HG02798 (cell line): Measurements from ENCODE around the gene EPHB1.
"Not testable (repeated sequence)": the region's sequence is repeated elsewhere in the genome, so short reads cannot be mapped to it uniquely, and the experiment has no call there.

Experiments
- ATAC-seq: cut with Tn5 transposase; IDR thresholded peaks from one replicate; pipeline ENCODE4 v1.9.1; 2021; ENCODE audit warnings: mild to moderate bottlenecking; ENCODE audit not compliant: unreplicated experiment, poor library complexity

EPHB1 gene

DNA sequence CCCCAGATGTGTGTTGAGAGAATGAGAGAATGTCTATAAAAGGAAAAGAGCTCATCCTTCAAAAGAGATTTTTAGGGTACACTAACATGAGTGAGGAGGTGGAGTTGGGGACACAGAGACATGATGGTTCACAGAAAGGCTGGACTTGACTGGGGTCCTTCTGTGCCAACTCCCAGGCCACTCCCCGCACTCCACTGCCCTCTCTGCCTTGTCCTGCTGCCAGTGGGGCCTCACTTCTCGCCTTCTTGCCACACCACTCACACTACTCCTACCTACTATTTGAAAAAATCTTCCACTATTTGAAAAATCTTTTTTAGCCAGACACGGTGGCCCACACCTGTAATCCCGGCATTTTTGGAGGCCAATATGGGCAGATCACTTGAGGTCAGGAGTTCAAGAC lies 298.1 kb downstream of the EPHB1 start:
- ATAC-seq: no peak

DNA sequence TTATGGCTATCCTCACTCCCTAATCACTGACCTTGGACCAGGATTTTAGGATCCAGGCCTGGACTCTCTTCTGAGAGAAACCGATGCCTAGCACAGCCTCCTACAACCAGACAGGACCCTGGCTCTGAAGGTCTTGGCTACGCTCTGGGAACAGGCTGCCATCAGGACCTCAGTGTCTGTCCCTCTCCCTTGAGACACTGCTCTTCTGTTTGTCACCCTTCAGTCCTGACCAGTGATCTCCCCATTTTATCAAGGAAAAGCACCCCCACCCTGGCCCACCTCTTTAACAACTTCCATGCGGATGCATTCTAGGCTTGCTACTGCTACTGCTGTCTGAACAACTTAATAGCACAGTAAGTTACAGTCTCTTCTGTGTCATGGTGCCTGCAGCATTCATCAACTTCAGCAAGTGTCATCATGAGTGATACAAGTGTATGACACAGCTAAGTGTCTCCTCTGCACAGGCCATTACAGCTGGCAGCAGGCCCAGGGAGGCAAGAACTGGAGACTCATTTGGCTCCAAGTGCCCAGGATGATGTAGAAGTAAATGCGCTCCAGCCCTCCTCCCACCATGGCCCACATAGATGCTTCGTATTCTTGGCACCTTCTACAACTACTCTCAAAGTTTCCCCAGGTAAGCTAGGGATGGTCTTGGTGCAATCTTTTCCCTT lies 302.4 kb downstream of the EPHB1 start:
- no peak for ATAC-seq

DNA sequence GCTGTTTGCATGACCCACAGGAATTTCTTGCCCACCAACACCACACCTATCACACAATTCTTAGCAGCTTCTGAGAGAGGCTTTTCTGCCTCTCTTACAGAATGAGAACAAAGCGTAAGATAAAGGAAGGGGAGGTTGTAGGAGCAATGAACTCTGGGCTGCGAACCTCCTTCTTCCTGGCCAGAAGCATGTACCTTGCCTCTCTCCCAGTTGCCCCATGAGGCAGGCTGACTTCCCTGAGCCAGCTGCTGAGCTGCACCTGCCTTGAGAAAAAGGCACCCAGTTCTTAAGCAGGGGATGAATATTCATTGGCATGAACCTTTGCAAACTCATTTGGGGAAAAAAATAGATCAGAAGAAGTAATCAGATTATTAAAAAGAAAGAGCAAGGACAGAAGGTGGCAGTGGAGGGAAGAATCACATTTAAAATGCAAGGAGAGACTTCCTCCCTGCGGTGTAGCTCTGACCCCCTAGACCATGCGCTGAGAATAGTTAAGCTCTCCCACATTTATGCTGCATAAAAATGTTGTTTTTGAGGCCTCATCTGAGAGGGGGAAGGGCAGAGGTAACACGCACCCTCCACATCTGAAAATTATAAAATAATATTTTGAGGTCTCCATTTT lies 304.8 kb downstream of the EPHB1 start:
- no peak for ATAC-seq

DNA sequence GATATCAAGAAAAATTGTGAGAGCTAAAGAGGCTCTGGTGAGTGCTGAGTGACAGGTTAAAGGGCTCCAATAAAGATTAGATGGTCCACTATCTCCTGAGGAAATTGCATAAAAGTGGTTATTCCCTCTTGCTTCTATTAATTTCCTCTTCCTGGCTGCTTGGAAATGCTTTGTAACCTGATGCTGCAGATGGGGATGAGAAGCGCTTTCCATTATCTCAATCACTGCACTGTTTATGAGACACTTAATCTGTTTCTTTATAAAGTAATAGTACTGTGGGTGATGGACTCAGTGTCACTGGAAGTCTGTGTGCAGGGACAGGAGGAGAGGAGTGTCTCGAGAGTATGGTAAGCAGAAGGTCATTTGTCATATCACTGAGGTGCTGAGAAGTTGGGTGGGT lies 305.3 kb downstream of the EPHB1 start:
- no peak for ATAC-seq

DNA sequence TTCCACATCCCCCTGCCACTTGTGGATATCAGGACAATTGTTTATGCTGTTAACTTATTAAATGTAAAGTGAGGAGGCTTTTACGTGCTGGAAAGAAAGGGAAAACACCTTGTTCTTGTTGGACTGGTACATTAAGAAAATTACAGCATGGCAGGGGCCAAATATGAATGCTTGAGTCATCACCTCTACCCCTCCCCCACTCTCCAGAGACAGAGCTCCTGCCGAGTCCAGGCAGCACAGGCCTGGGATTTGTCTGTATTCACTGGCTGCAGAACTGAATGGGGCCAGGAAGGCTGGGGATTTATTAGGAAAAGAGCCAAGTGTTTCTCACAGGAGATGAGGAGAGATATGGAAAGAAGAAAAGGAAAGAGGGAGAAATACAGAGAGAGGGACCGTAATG lies 308.9 kb downstream of the EPHB1 start:
- ATAC-seq: no peak

DNA sequence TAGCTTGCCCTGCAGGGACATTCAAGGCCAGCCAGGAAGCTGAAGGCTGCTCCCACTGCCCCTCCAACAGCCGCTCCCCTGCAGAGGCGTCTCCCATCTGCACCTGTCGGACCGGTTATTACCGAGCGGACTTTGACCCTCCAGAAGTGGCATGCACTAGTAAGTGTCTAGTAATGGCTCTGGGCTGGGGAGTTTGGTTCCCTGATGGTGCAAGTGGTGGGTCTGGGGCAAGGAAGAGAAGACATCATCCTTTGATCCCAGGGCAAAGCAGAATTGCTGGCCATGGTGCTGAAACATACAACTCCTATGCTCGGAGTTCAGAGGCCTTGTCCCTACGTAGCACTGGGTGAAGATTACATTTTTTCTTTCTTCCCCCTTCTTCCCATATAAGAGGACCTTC lies 311.4 kb downstream of the EPHB1 start:
- no peak for ATAC-seq

DNA sequence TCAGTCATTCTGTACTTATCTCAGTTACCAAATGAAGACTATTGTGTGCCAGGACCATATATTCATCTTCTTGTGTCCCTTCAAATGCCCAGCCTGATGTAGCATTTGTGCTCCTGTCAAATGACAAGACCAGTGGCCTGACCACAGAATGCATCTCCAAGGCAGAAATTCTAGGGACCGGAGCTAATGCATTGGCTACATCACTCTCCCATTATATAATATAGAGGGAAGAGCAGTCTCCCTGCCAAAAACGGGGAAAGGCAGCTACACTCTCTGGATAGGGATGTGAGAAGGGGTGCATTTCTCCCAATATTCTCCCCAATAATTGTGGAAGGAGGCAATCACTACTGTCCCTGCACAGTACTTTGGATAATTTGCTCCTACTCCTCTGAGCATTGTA lies 312.0 kb downstream of the EPHB1 start:
- no peak for ATAC-seq

DNA sequence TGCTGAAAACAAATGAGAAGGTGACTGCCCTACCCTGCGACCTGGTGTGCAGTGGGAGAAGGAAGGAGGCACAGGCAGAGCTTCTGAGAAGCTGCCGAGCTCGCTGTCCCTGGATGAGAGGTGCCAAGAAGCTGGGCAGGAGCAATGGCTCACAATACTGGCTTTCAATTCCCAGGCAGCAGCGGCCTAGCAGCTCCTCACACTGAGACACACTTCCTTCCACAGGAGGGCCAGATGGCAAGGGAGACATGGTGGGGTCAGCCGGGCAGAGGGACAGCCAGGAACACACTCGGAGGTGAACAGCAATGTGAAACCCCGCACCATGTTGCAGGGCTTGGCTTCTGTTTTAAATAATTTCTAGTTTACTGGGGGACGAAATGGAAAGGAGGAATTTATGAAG lies 314.6 kb downstream of the EPHB1 start:
- no peak for ATAC-seq

DNA sequence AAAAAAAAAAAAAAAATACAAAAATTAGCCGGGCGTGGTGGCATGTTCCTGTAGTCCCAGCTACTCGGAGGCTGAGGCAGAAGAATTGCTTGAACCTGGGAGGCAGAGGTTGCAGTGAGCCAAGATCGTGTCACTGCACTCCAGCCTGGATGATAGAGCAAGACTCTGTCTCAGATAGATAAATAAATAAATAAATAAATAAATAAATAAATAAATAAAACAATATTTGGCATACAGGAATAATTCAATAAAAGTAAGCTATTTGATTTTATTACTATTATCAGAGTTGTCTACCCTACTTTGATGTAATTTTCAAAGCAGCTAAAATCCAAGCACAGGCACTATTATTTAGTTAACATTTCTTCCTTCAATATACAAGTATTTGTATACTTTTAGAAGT lies 319.5 kb downstream of the EPHB1 start:
- not testable (repeated sequence) for ATAC-seq

DNA sequence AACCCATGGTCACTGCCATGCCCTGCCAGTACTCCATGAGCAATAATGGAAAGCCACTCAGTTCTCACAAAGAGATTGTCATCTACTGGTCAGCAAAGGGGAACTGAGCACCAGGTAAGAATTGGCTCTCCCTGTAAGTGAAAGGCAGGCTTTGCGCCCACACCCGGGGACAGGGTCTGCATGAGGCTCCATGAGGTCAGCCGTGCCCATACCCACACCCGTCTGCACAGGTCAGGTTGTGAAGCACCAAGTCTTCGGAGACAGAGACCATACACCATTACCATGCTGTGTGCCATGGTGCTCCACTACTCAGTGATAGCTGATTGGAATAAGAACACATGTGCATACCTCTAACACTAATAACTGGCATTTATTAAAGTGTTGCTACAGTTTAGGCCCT lies 322.9 kb downstream of the EPHB1 start:
- ATAC-seq: no peak

DNA sequence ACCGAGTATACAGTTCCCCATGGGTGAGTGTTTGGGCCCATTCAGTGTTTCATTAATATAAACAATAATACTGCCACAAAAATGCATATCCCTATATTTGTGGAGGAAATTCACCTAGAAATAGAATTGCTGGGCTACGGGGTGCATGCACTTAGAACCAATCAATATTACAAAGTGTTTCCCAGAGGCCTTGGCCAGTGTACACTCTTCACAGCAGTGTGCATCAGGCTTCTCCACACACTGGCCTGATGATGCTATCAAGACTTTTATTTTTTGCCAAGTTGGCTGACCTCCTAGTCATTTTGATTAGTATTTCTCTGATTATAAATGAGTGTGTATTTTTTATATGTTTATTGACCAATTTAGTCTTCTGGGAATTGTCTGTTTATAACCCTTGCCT lies 323.7 kb downstream of the EPHB1 start:
- no peak for ATAC-seq

DNA sequence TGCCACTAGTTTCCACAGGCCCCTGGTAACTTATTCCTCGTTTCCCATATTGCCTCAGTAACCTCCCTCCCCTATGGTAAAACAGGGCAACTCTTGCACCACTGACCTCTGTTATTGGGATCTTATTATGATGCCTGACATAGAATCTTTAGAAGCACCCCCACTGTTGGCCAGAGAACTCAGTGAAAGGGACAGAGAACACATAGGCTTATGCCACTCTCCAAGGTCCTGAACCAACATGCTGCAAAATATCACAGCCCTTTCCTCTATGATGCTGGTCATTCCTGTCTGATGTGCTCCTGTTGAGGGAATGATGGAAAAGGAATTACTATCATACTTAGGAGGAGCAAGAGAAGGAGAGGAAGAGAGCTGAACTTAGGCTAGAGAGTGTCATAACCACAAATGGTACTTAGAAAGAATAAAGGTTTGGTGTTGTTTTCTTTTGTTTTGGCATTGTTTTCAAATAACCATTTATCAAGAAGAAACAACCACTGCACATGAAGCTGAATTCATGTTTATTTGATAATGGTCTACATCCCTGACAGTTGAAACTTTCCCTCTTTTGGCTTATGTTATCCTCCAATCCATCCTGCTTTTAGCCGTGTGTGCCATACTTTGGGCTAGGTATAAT lies 330.2 kb downstream of the EPHB1 start:
- ATAC-seq: no peak

DNA sequence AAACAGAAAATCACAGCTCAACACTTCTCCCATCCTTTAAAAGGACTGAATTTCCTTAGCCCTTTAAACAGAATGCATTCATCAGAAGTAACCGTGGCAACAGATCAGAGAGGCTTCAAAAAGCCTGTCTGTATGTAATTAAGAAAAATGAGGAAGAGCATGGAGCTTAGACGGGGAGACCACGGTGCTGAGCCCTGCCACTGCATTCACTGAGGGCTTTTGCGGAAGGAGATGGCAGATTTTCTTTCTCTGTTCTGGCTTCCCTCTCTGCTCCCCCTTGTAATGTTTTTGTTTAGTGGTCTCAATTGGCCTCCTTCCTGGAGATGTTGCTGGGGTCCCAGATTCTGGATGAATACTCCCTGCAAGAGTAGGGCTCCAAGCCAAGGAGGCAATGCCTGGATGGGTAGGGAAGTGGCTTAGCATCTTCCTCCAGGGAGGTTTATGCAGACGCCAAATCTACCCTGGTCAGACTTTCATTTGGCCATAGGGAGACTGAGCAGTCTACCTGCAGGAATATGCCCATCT lies 332.9 kb downstream of the EPHB1 start:
- ATAC-seq: no peak

DNA sequence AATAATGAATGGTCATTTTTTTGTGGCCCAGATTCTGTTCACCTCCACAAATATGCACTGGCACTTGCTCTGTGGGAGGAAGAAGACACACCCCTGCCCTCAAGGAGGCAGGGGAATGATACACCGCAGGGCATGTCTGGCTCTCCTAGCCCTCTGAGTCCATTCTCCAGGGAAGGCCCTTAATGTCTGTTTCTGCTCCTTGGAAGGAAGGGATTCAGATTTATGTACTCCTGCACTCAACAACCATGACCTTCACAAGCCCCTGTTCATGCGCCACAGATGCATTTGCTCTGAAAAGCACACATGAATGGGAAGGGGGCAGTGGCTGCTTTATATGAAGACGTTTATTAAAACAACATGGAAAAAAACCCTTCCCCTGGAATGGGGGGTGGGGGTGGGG lies 333.8 kb downstream of the EPHB1 start:
- no peak for ATAC-seq

DNA sequence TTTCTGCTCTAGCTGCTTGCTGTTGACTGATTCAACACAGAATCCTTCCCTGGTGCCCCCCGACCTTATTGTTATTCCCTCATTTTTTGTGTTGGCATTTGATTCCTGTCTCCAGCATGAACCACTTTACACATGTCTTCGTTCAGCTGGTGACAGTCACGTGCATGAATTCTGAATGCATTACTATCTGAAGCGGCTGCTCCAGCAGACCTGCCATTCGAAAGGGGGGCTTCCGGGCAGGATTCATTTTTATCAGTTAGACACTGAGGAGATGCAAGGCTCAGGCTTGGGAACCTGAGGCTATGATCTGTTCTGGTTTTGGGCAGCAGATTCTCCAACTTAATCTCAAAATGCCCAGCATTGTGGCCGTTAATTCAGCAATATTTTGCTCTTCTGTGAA lies 336.2 kb downstream of the EPHB1 start:
- no peak for ATAC-seq

DNA sequence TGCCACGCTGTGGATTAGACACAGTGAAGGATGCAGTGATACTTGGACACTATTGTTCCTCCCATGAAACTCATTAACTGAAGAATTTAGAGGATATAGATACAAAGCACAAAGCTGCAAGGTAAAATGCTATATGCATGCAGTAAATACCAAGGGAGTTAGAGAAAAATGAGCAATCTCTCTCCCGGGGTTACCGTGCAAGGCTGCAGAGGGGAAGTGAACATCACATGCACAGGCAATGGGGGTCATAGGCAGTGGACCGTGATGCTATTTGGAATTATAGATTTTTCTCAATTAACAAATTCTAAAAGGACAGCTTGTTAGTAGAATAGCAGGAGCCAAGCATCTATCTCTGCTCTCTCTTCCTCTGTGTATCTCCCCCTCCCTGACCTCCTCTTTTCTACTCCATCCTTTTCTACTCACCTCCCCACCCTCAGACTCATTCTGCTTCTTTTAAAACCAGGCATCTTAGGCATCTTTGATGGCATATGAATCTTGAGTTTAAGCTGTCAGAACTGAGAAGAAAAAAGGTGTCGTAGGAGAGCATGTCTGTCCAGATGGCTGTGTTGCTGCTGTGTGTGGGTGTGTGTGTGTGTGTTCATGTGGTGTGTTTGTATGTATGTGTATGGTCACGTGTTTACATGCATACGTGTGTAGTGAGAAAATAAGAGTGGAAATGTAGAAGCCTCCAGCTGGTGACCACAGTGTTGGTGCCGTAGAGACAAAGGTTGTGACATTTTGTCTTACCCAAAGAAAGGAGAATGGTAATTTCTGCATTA lies 339.0 kb downstream of the EPHB1 start:
- ATAC-seq: no peak

DNA sequence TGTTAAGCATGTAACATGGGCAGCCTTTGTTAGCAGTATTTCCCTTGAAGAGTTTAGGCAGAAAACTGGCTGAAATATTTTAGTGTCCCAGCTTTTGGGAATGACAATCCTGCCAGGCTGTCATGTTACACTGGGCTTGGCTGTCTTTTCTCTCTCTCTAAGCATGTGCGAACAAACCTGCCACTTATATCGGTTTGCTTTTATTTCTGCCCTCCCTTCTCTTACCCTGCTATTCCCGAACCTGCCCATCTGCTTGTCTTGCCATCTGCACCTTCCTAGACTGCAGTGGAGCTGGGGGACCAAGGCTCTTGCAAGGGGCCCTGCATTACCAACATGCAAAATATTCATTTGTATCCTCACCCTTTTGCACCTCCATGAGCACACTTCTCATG lies 339.6 kb downstream of the EPHB1 start:
- no peak for ATAC-seq

DNA sequence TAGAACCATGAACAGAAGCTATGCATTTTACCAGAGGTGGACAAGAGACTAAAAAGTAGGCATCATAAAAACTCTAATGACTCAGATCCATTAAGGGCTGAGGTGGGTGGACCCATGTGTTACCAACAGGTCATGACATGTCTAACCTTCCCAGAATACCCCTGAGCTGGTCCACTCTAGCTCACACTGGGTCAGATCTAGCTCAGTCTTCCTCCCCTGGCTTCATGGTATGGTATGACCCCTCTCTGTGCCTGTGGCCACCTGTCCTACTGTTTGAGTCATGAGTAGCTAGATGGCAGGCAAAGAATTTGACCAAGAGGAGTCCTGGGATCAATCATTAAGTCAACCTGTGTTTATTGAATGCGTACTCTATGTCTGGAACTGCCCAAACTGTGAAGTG lies 340.4 kb downstream of the EPHB1 start:
- ATAC-seq: no peak

DNA sequence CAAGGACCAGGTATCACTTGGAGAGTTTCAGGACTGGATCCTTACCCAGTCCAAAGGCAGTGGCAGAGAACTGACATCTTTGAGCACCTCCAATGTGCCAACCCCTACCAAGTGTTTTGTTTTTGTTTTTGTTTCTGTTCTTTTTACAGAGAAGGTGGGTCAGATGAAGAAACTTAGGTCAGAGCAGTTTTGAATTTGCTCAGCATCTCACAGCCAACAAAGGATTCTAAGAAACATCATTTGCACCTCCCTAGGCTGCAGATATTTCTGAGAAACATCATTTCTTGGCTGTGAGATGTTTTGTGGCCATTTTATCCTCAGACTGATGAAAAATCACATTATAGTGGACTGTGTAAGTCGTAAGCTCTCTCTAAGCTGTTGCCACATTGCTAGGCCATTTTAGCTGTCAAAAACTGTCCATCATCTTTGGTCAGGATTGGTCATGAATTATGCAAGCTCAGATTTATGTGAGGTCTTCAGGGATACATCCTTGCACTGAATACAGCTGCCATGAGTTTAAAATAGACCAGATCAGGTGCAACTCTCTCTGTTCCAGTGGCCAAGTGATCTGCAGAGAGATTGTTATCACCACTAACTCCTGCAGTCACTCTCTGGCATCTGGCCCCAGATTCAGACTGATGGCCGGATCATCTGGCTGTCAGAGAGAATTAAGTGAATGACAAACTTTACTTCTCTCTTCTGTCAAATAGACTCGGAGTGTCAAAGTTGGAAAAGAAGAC lies 341.5 kb downstream of the EPHB1 start:
- no peak for ATAC-seq

DNA sequence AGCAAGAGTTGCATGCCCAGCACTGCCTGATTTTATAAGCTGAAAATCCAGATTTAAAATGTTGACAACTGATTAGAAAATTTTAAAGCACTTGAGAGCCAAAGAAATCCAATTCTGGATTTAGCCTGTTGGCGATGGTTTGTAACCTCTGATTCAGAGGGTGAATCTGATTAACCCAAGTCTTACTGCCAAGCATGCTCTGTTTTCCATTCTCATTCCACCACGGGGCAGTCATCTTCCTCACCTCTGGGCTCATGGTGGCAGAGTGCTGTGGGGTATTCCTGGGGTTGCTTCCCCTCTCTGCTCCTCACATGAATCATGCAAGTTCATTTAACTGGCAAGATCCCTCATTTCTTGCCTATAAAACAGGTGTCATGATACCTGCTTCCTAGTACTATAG lies 342.2 kb downstream of the EPHB1 start:
- ATAC-seq: no peak
